ENCODE measurements around the gene DCHS1. TPM values are rescaled to one million over a fixed set of nuclear protein-coding genes. Genes with fewer than 3 reads are reported as not detected.

Gene DCHS1
- total RNA-seq, 1 donor from 2014 or later = 15.5 TPM

DNA sequence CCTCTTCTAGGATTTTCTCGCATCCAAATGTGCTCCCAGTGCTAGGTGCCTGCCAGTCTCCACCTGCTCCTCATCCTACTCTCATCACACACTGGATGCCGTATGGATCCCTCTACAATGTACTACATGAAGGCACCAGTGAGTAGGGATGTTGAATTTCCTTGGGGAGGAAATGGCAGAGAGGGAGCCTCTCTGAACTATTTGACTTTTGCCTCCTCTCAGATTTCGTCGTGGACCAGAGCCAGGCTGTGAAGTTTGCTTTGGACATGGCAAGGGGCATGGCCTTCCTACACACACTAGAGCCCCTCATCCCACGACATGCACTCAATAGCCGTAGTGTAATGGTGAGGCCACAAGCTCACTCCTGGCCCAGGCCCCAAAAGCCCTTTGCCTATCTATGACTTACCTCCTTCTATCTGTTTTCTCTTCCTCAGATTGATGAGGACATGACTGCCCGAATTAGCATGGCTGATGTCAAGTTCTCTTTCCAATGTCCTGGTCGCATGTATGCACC, 46.0 kb downstream of the DCHS1 start:
- Histone ChIP-seq H3K4me3 (ENCODE audit: low read depth, low read length) (no peak overlapping the region), H3K27me3 (ENCODE audit: control insufficient read depth, insufficient read depth, low read length) (no peaks in the 10 kb centered on the region), H3K36me3 (ENCODE audit: control insufficient read depth, insufficient read depth, low read length) (peaks cover 6% of the 10 kb centered on the region)
- no peak for DNase-seq (ENCODE audit: low read depth)
- TF ChIP-seq, protein P1, sequence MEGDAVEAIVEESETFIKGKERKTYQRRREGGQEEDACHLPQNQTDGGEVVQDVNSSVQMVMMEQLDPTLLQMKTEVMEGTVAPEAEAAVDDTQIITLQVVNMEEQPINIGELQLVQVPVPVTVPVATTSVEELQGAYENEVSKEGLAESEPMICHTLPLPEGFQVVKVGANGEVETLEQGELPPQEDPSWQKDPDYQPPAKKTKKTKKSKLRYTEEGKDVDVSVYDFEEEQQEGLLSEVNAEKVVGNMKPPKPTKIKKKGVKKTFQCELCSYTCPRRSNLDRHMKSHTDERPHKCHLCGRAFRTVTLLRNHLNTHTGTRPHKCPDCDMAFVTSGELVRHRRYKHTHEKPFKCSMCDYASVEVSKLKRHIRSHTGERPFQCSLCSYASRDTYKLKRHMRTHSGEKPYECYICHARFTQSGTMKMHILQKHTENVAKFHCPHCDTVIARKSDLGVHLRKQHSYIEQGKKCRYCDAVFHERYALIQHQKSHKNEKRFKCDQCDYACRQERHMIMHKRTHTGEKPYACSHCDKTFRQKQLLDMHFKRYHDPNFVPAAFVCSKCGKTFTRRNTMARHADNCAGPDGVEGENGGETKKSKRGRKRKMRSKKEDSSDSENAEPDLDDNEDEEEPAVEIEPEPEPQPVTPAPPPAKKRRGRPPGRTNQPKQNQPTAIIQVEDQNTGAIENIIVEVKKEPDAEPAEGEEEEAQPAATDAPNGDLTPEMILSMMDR (IDR thresholded peaks at IDR 0.05; ENCODE audit: insufficient read depth, low read length, poor library complexity, severe bottlenecking) = no peak

DNA sequence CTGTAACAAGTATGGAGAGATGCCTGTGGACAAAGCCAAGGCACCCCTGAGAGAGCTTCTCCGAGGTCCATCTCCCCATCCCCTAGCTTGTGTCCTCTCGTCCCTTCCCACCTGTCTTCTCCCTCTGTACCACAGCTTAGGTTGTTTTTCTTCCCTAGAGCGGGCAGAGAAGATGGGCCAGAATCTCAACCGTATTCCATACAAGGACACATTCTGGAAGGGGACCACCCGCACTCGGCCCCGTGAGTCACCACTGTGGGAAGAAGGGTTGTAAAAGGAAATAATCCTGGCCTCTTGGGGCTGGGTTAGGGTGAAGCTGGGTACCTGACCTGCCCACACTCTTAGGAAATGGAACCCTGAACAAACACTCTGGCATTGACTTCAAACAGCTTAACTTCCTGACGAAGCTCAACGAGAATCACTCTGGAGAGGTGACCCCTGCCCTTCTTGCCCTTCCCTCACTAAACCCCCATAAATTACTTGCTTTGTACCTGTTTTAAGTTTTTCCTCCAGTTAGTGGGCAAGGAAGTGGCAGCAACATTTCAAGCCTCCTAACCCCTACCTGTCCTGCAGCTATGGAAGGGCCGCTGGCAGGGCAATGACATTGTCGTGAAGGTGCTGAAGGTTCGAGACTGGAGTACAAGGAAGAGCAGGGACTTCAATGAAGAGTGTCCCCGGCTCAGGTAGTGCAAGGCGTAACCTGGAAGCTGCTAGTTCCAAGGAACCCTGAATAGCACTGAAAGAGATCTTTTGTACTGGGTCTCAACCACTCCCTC, 46.7 kb downstream of the DCHS1 start:
- no peak for DNase-seq (ENCODE audit: low read depth)
- TF ChIP-seq, protein P1 (IDR thresholded peaks at IDR 0.05; ENCODE audit: insufficient read depth, low read length, poor library complexity, severe bottlenecking) = no peak
- Histone ChIP-seq H3K27me3 (ENCODE audit: control insufficient read depth, insufficient read depth, low read length) (no peaks in the 10 kb centered on the region), H3K4me3 (ENCODE audit: low read depth, low read length) (no peak overlapping the region), H3K36me3 (ENCODE audit: control insufficient read depth, insufficient read depth, low read length) (peaks cover 6% of the 10 kb centered on the region)

DNA sequence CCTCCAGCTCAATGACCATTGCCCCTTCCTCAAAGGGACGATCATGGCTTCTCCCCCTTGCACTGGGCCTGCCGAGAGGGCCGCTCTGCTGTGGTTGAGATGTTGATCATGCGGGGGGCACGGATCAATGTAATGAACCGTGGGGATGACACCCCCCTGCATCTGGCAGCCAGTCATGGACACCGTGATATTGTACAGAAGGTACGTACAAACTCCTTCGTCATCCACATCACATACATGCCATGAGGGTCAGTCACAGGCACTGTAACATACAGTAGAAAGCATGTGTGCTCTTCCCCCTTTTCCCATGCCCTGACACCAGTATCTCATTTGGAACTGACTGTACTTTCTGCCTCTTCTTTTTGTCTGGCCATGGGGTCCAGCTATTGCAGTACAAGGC, 47.6 kb downstream of the DCHS1 start:
- no peak for DNase-seq (ENCODE audit: low read depth)
- no peak overlapping the region for H3K4me3 ChIP-seq (ENCODE audit: low read depth, low read length)

DNA sequence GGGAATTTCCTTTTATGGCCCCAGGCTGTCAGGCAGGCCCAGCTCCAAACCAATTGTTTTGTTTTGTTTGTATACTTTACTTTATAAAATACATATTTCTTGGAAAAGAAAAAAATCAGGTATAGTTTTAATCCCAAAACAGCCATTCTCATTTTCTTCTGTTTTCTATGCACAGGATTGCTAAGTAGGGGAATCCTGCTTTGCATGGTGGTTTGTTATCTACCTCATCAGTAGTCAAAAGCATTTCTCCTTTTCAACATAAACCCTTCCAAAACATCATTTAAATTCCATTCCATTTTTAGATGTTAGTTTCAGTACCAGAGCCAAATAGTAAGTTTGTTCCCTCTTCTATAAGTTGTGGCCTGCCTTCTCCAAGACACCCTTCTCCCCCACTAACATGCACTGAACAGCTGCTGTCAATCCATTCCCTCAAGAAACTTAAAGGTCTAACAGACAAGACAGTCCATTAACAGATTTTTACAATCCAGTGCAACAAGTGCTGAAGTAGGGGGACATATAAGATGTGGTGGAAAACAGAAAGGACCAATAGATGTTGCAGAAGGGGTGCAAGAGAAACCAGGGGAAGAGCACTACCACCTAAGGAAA, 48.3 kb downstream of the DCHS1 start:
- TF ChIP-seq, protein P1 (IDR thresholded peaks at IDR 0.05; ENCODE audit: insufficient read depth, low read length, poor library complexity, severe bottlenecking) = no peak
- DNase-seq (ENCODE audit: low read depth) = no peak
- H3K27me3 ChIP-seq (ENCODE audit: control insufficient read depth, insufficient read depth, low read length) = no peaks in the 10 kb centered on the region
- peaks cover 6% of the 10 kb centered on the region for H3K36me3 ChIP-seq (ENCODE audit: control insufficient read depth, insufficient read depth, low read length)
- H3K4me3 ChIP-seq (ENCODE audit: low read depth, low read length) = no peak overlapping the region

More for the DNA sequence above, 47.6 kb downstream of the DCHS1 start:
- TF ChIP-seq, protein P1 (IDR thresholded peaks at IDR 0.05; ENCODE audit: insufficient read depth, low read length, poor library complexity, severe bottlenecking) = no peak
- H3K36me3 ChIP-seq (ENCODE audit: control insufficient read depth, insufficient read depth, low read length) = peaks cover 6% of the 10 kb centered on the region
- no peaks in the 10 kb centered on the region for H3K27me3 ChIP-seq (ENCODE audit: control insufficient read depth, insufficient read depth, low read length)

DNA sequence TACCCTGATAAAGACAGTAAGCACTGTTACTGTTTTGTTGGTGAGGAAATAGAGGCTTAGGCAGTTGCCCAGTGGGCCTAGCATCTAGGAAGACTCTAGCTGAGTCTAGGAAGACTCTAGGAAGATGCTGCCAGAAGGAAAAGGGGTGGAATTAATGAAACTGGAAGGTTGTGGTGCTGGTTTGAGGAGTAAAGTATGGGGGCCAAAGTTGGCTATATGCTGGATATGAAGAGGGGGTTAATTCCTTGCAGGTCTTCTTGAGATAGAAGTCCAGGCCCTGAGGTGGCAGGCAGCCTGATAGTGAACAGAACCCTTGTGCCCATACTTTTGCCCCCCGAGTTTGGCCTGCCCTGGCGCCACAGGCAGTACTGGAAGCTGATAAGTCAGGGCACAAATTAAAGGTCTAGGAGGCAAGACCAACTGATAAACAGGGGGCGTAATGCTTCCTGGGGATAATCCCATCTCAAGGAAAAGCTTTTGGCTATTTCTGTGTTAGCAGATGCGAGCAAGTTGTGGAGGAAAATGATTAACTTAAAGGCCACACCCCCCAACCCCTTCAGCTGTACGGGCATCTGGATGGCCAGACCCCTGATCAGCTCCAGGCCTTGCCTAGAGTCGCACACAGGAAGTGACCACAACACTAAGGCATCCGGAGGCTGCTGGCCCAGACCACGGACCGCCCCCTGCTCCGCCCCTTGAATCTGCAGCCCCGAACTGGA, 49.0 kb downstream of the DCHS1 start:
- Histone ChIP-seq H3K36me3 (ENCODE audit: control insufficient read depth, insufficient read depth, low read length) (peaks cover 6% of the 10 kb centered on the region), H3K4me3 (ENCODE audit: low read depth, low read length) (no peak overlapping the region), H3K27me3 (ENCODE audit: control insufficient read depth, insufficient read depth, low read length) (no peaks in the 10 kb centered on the region)
- TF ChIP-seq, protein P1 (IDR thresholded peaks at IDR 0.05; ENCODE audit: insufficient read depth, low read length, poor library complexity, severe bottlenecking) = no peak
- peak; percentile 97 for DNase-seq (ENCODE audit: low read depth)

All from kidney epithelial cell (primary cell).